A172 (cell line): ENCODE data around the gene SEMA7A. TPM values are rescaled to one million over a fixed set of nuclear protein-coding genes. Genes with fewer than 3 reads are reported as not detected.
"Not testable (repeated sequence)": the region's sequence is repeated elsewhere in the genome, so short reads cannot be mapped to it uniquely, and the experiment has no call there.

ENCODE experiments used
- DNase-seq: peaks from one replicate; pipeline ENCODE4 v3.0.0-alpha.2; 2015; ENCODE audit warnings: low spot score
- total RNA-seq: library from RNA; depleted of rRNA; stranded (reverse); fragments of >200 nt; shearing (Covaris generic); gene quantifications from 2 replicates; pipeline ENCODE4 v1.2.3, GENCODE V29; 2014; rRNA removed

Gene SEMA7A
- total RNA-seq, 1 experiment from 2014 or later = 14.3 TPM

- no peak for DNase-seq
Observed at GRCh38 chr15:74373056-74373650, 60.6 kb downstream of the SEMA7A start.

- DNase-seq = no peak
Observed at GRCh38 chr15:74370471-74370870, 63.3 kb downstream of the SEMA7A start.

GRCh38 chr15:74369756-74370155 lies 64.0 kb downstream of the SEMA7A start:
- no peak for DNase-seq

- no peak for DNase-seq
Observed at GRCh38 chr15:74369084-74369745, 64.5 kb downstream of the SEMA7A start.

- no peak for DNase-seq
Observed at GRCh38 chr15:74368121-74368520, 65.6 kb downstream of the SEMA7A start.

- DNase-seq = no peak
Observed at GRCh38 chr15:74367296-74367854, 66.4 kb downstream of the SEMA7A start, which contains the start of gene CYP11A1. CYP11A1 (minus strand) TSS chr15:74367646; CDS start chr15:74367585, 61 bp downstream.

GRCh38 chr15:74365598-74366445 lies 67.9 kb downstream of the SEMA7A start:
- no peak for DNase-seq

GRCh38 chr15:74364936-74365597 lies 68.7 kb downstream of the SEMA7A start:
- no peak for DNase-seq

GRCh38 chr15:74362482-74362881 lies 71.3 kb downstream of the SEMA7A start:
- no peak for DNase-seq

GRCh38 chr15:74360855-74361254 lies 72.9 kb downstream of the SEMA7A start:
- DNase-seq = not testable (repeated sequence)

- DNase-seq = not testable (repeated sequence)
Observed at GRCh38 chr15:74359376-74359775, 74.4 kb downstream of the SEMA7A start.

Other genes with a start within 250 kb of the SEMA7A start
- gene STRA6, start 231.2 kb downstream of the SEMA7A start, total RNA-seq = 2.0 and 3.0 TPM in 2 replicates
- gene CCDC33, start 197.6 kb downstream of the SEMA7A start, total RNA-seq = 0.24 TPM in 1 of 2 replicates, not detected in the other
- gene CYP11A1, start 66.3 kb downstream of the SEMA7A start, total RNA-seq = 1.2 TPM in 1 of 2 replicates, not detected in the other
- gene UBL7, start 27.2 kb upstream of the SEMA7A start, total RNA-seq = 102 and 137 TPM in 2 replicates
- gene ARID3B, start 107.3 kb upstream of the SEMA7A start, total RNA-seq = 1.5 and 1.7 TPM in 2 replicates
- gene CLK3, start 181.9 kb upstream of the SEMA7A start, total RNA-seq = 31.9 and 40.0 TPM in 2 replicates